Panc1 (cell line): Measurements from ENCODE around the gene TMEM204.

ENCODE experiments used
- CTCF ChIP-seq: fragments of 450-650 bp; IDR thresholded peaks from 2 replicates; pipeline ENCODE4 v1.5.1; 2017; ENCODE audit warnings: mild to moderate bottlenecking
- POLR2AphosphoS5 ChIP-seq: IDR thresholded peaks from 2 replicates; pipeline ENCODE4 v1.6.1; 2012; ENCODE audit warnings: mild to moderate bottlenecking, low read depth, low read length, moderate library complexity
- REST ChIP-seq, 2 experiments: IDR thresholded peaks; 2 replicates each; pipeline ENCODE4 v1.6.1; 2011 to 2012; ENCODE audit warnings: low read depth in 2 of 2, control low read depth in 1 of 2, low read length in 1 of 2, mild to moderate bottlenecking in 1 of 2, moderate library complexity in 1 of 2; ENCODE audit not compliant: insufficient read depth in 1 of 2
- SIN3A ChIP-seq: IDR thresholded peaks from 2 replicates; pipeline ENCODE4 v1.6.1; 2012; ENCODE audit warnings: low read depth, mild to moderate bottlenecking, low read length, moderate library complexity, borderline replicate concordance; ENCODE audit not compliant: insufficient read depth

GRCh38 chr16:1601489-1601888 is 68.0 kb downstream of the TMEM204 start:
- no peak for TF ChIP-seq CTCF
- no peak for TF ChIP-seq REST (IDR thresholded peaks at IDR 0.05; ENCODE audit: insufficient read depth in 1 of 2, low read depth in 2 of 2, low read length in 1 of 2)
- no peak for TF ChIP-seq SIN3A
- TF ChIP-seq POLR2AphosphoS5: no peak
